Common myeloid progenitor, CD34-positive (primary cell): Measurements from ENCODE around the gene NLGN4X. TPM values are rescaled to one million over a fixed set of nuclear protein-coding genes. Genes with fewer than 3 reads are reported as not detected.

Source experiments
- CTCF ChIA-PET: fragments of 350-600 bp; sonication (Branson Sonifier 250); formaldehyde crosslinking; loops from one replicate; lab custom pipeline; 2021; ENCODE audit warnings: antibody characterized with exemption; lab: Charles Lee
- POLR2A ChIA-PET: fragments of 350-600 bp; sonication (Branson Sonifier 250); formaldehyde crosslinking; loops from one replicate; lab custom pipeline; 2021; ENCODE audit warnings: antibody characterized with exemption; lab: Charles Lee
- DNase-seq, 3 donors: peaks; one replicate each; pipeline versions ENCODE4 v3.0.0 to v3.0.0-alpha.2; 2013
- H3K27ac ChIP-seq, 2 experiments: 1 replicate in 1 of 2; 2 replicates in 1 of 2; pipeline ENCODE4 v1.7.0; 2013; ENCODE audit warnings: inconsistent platforms in 2 of 2, low read length in 2 of 2, mild to moderate bottlenecking in 2 of 2, low read depth in 1 of 2, moderate library complexity in 1 of 2; ENCODE audit not compliant: severe bottlenecking in 2 of 2, insufficient read depth in 1 of 2, poor library complexity in 1 of 2
- H3K27me3 ChIP-seq, 5 experiments: replicated peaks in 2 of 5; 1 replicate in 3 of 5; 2 replicates in 2 of 5; pipeline versions ENCODE4 v1.6.1 to v1.7.0; 2013; ENCODE audit warnings: low read length in 4 of 5, mild to moderate bottlenecking in 2 of 5, moderate library complexity in 2 of 5, inconsistent platforms in 1 of 5; ENCODE audit not compliant: insufficient read depth in 5 of 5, control insufficient read depth in 4 of 5
- H3K36me3 ChIP-seq, 4 experiments: 1 replicate in 2 of 4; 2 replicates in 2 of 4; pipeline versions ENCODE4 v1.6.1 to v1.7.0; 2013; ENCODE audit warnings: low read length in 3 of 4, control low read depth in 1 of 4, mild to moderate bottlenecking in 1 of 4; ENCODE audit not compliant: control insufficient read depth in 4 of 4, insufficient read depth in 4 of 4
- H3K4me1 ChIP-seq, 4 experiments: 1 replicate in 3 of 4; 2 replicates in 1 of 4; pipeline versions ENCODE4 v1.6.1 to v1.7.1; 2013; ENCODE audit warnings: low read length in 3 of 4, mild to moderate bottlenecking in 3 of 4, control low read depth in 1 of 4, inconsistent platforms in 1 of 4, moderate library complexity in 1 of 4; ENCODE audit not compliant: control insufficient read depth in 4 of 4, insufficient read depth in 4 of 4; ENCODE audit errors: control extremely low read depth in 1 of 4
- H3K4me3 ChIP-seq, 7 experiments: 1 replicate in 4 of 7; 2 replicates in 3 of 7; pipeline versions ENCODE4 v1.5.1 to v1.7.0; 2013; ENCODE audit warnings: mild to moderate bottlenecking in 7 of 7, low read length in 6 of 7, moderate library complexity in 6 of 7, inconsistent platforms in 2 of 7, low read depth in 2 of 7, control low read depth in 1 of 7; ENCODE audit not compliant: insufficient read depth in 4 of 7, control insufficient read depth in 1 of 7; ENCODE audit errors: extremely low read depth in 1 of 7
- H3K9me3 ChIP-seq, 5 experiments: 1 replicate in 4 of 5; 2 replicates in 1 of 5; pipeline versions ENCODE4 v1.6.1 to v1.7.1; 2013; ENCODE audit warnings: low read length in 4 of 5, mild to moderate bottlenecking in 2 of 5, inconsistent platforms in 1 of 5, low read depth in 1 of 5, moderate library complexity in 1 of 5; ENCODE audit not compliant: control insufficient read depth in 4 of 5, insufficient read depth in 2 of 5; ENCODE audit errors: control extremely low read depth in 1 of 5
- WGBS: methylation state at CpG from one replicate; pipeline ENCODE4 v1.1.5; 2013; ENCODE audit not compliant: insufficient coverage; 5-methylcytosine and 5-hydroxymethylcytosine counted together
- polyA plus RNA-seq: library from polyadenylated mRNA; unstranded; fragments of 120-200 nt; gene quantifications from one replicate; pipeline ENCODE4 v1.2.1, GENCODE V29; 2013

The NLGN4X gene
- not detected for polyA plus RNA-seq

- ChIA-PET CTCF (no interaction called here), POLR2A (no interaction called here)
- WGBS: 0% methylated on average over 11 of the region's 12 CpGs
- peaks cover 3 to 78% (median 18%) of the 10 kb centered on the region in 5 experiments for H3K27me3 ChIP-seq
- H3K9me3 ChIP-seq: no peaks in the 10 kb centered on the region
- H3K4me1 ChIP-seq: peaks cover 0 to 14% (median 2%) of the 10 kb centered on the region in 4 experiments
- H3K27ac ChIP-seq: no peak within 1 kb of the TSS
- H3K36me3 ChIP-seq: no peaks in the 10 kb centered on the region
- no peak for DNase-seq
- H3K4me3 ChIP-seq: no peak within 1 kb of the TSS
Measured at GRCh38 chrX:6228720-6229119, at the start of gene NLGN4X. TSS of gene NLGN4X (minus strand) at chrX:6228867. CDS start at chrX:6151466, 77,401 bp downstream.

GRCh38 chrX:6266041-6266440 lies 37.4 kb upstream of the NLGN4X start:
- WGBS: 75% methylated on average over 1 of the region's 2 CpGs
- no peaks in the 10 kb centered on the region for H3K4me1 ChIP-seq
- POLR2A ChIA-PET: no interaction called here

GRCh38 chrX:6262959-6263358 lies 34.3 kb upstream of the NLGN4X start:
- CTCF ChIA-PET: no interaction called here
- WGBS: 80% methylated on average over 2 of the region's 3 CpGs
- H3K36me3 ChIP-seq: no peaks in the 10 kb centered on the region

More at GRCh38 chrX:6266041-6266440, 37.4 kb upstream of the NLGN4X start:
- CTCF ChIA-PET: no interaction called here
- H3K36me3 ChIP-seq: no peaks in the 10 kb centered on the region
- no peak overlapping the region for H3K27ac ChIP-seq
- peaks cover 0 to 2% (median 0%) of the 10 kb centered on the region in 5 experiments for H3K9me3 ChIP-seq
- H3K4me3 ChIP-seq: no peak overlapping the region
- no peaks in the 10 kb centered on the region for H3K27me3 ChIP-seq
- DNase-seq: no peak

GRCh38 chrX:6257025-6257424 lies 28.4 kb upstream of the NLGN4X start:
- Histone ChIP-seq H3K27ac (no peak overlapping the region), H3K27me3 (no peaks in the 10 kb centered on the region), H3K36me3 (no peaks in the 10 kb centered on the region), H3K4me1 (no peaks in the 10 kb centered on the region), H3K4me3 (no peak overlapping the region), H3K9me3 (no peaks in the 10 kb centered on the region)
- ChIA-PET POLR2A (no interaction called here), CTCF (no interaction called here)
- WGBS: no CpG with 5 or more reads among the region's 3 CpGs
- DNase-seq: no peak

More at GRCh38 chrX:6262959-6263358, 34.3 kb upstream of the NLGN4X start:
- Histone ChIP-seq H3K4me1 (no peaks in the 10 kb centered on the region), H3K27ac (no peak overlapping the region), H3K27me3 (no peaks in the 10 kb centered on the region), H3K4me3 (no peak overlapping the region), H3K9me3 (peaks cover 0 to 2% (median 0%) of the 10 kb centered on the region in 5 experiments)
- POLR2A ChIA-PET: no interaction called here
- no peak for DNase-seq

GRCh38 chrX:6244666-6245065 lies 16.0 kb upstream of the NLGN4X start:
- no peak overlapping the region for H3K27ac ChIP-seq
- WGBS: 98% methylated on average over 5 of the region's 6 CpGs
- no peak for DNase-seq
- no peak overlapping the region for H3K4me3 ChIP-seq
- POLR2A ChIA-PET: no interaction called here
- CTCF ChIA-PET: no interaction called here
- no peaks in the 10 kb centered on the region for H3K27me3 ChIP-seq
- no peaks in the 10 kb centered on the region for H3K36me3 ChIP-seq
- no peaks in the 10 kb centered on the region for H3K4me1 ChIP-seq
- no peaks in the 10 kb centered on the region for H3K9me3 ChIP-seq

- Histone ChIP-seq H3K4me3 (no peak overlapping the region), H3K27ac (no peak overlapping the region), H3K4me1 (no peaks in the 10 kb centered on the region), H3K9me3 (no peaks in the 10 kb centered on the region), H3K27me3 (no peaks in the 10 kb centered on the region), H3K36me3 (no peaks in the 10 kb centered on the region)
- no CpG with 5 or more reads among the region's 3 CpGs for WGBS
- no peak for DNase-seq
- ChIA-PET POLR2A (no interaction called here), CTCF (no interaction called here)
Measured at GRCh38 chrX:6238576-6238975, 9.9 kb upstream of the NLGN4X start.

- WGBS: no CpG with 5 or more reads among the region's 8 CpGs
- Histone ChIP-seq H3K4me1 (peaks cover 0 to 14% (median 2%) of the 10 kb centered on the region in 4 experiments), H3K36me3 (no peaks in the 10 kb centered on the region), H3K27me3 (peaks cover 3 to 81% (median 18%) of the 10 kb centered on the region in 5 experiments), H3K4me3 (no peak overlapping the region), H3K27ac (no peak overlapping the region), H3K9me3 (no peaks in the 10 kb centered on the region)
- DNase-seq: no peak
- ChIA-PET POLR2A (no interaction called here), CTCF (no interaction called here)
Measured at GRCh38 chrX:6227935-6228334, 732 bp downstream of the NLGN4X start.
